H1 (cell line): Measurements from ENCODE around the gene LAMB3. TPM values are rescaled to one million over a fixed set of nuclear protein-coding genes. Genes with fewer than 3 reads are reported as not detected.

ENCODE experiments used
- CTCF ChIA-PET: fragments of 300-600 bp; sonication (Branson Sonifier 250); formaldehyde crosslinking; loops from one replicate; lab custom pipeline; 2021; ENCODE audit not compliant: partially characterized antibody; lab: Charles Lee
- POLR2A ChIA-PET: fragments of 300-600 bp; sonication (Branson Sonifier 250); formaldehyde crosslinking; loops from one replicate; lab custom pipeline; 2021; ENCODE audit warnings: inconsistent platforms; ENCODE audit not compliant: partially characterized antibody; lab: Charles Lee
- DNase-seq, 2 experiments: peaks; one replicate each; pipeline versions ENCODE4 v3.0.0 to v3.0.0-alpha.2; 2010 to 2022; ENCODE audit warnings: low spot score in 2 of 2, low read depth in 1 of 2, mixed read lengths in 1 of 2
- FAIRE-seq: peaks from 2 replicates; lab custom pipeline; 2011; peaks lifted over from hg19 to GRCh38; lab: Jason Lieb, UNC
- H2AFZ ChIP-seq: 2 replicates; pipeline ENCODE4 v1.8.1; 2012; ENCODE audit warnings: low read length, inconsistent platforms
- H2AK5ac ChIP-seq: 2 replicates; pipeline ENCODE4 v1.6.1; 2013; ENCODE audit warnings: low read depth, low read length
- H2BK120ac ChIP-seq: replicated peaks from 2 replicates; pipeline ENCODE3; 2013; ENCODE audit warnings: low read depth, low read length, inconsistent platforms
- H2BK12ac ChIP-seq: 2 replicates; pipeline ENCODE4 v1.6.1; 2013; ENCODE audit warnings: low read depth, low read length
- H2BK15ac ChIP-seq: 2 replicates; pipeline ENCODE4 v1.6.1; 2013; ENCODE audit warnings: low read length
- H2BK20ac ChIP-seq: 2 replicates; pipeline ENCODE4 v1.6.1; 2013; ENCODE audit warnings: low read length
- H2BK5ac ChIP-seq: 2 replicates; pipeline ENCODE4 v1.6.1; 2013; ENCODE audit warnings: low read depth, low read length
- H3K14ac ChIP-seq: 2 replicates; pipeline ENCODE4 v1.6.1; 2013; ENCODE audit warnings: inconsistent platforms; ENCODE audit not compliant: insufficient read length
- H3K18ac ChIP-seq: 2 replicates; pipeline ENCODE4 v1.6.1; 2013; ENCODE audit warnings: low read length; ENCODE audit errors: extremely low read depth
- H3K23ac ChIP-seq: 2 replicates; pipeline ENCODE4 v1.6.1; 2013; ENCODE audit warnings: inconsistent platforms; ENCODE audit not compliant: insufficient read length
- H3K23me2 ChIP-seq: 2 replicates; pipeline ENCODE4 v1.6.1; 2013; ENCODE audit warnings: low read depth, low read length
- H3K27ac ChIP-seq: 2 replicates; pipeline ENCODE4 v1.6.1; 2011; ENCODE audit warnings: low read depth, low read length, inconsistent platforms
- H3K27me3 ChIP-seq, 4 experiments: replicated peaks in 1 of 4; 1 replicate in 1 of 4; 2 replicates in 3 of 4; pipeline versions ENCODE4 v1.6.1 to v1.8.1; 2011 to 2013; ENCODE audit warnings: low read length in 3 of 4, mild to moderate bottlenecking in 3 of 4, inconsistent platforms in 2 of 4, mixed read lengths in 2 of 4, moderate library complexity in 1 of 4; ENCODE audit not compliant: control insufficient read depth in 3 of 4, insufficient read depth in 3 of 4; ENCODE audit errors: extremely low read depth in 1 of 4
- H3K36me3 ChIP-seq, 4 experiments: 2 replicates each; pipeline versions ENCODE4 v1.6.1 to v1.8.1; 2011 to 2013; ENCODE audit warnings: mild to moderate bottlenecking in 4 of 4, low read length in 3 of 4, moderate library complexity in 2 of 4, control low read depth in 1 of 4, inconsistent platforms in 1 of 4; ENCODE audit not compliant: insufficient read depth in 4 of 4, control insufficient read depth in 2 of 4
- H3K4ac ChIP-seq: replicated peaks from 2 replicates; pipeline ENCODE3; 2013; ENCODE audit warnings: low read length, low read depth, mixed read lengths, inconsistent platforms; ENCODE audit not compliant: insufficient read length
- H3K4me1 ChIP-seq, 4 experiments: replicated peaks in 1 of 4; 1 replicate in 1 of 4; 2 replicates in 3 of 4; pipeline versions ENCODE4 v1.6.1 to v1.8.1; 2011 to 2013; ENCODE audit warnings: low read length in 3 of 4, inconsistent platforms in 2 of 4, mixed read lengths in 1 of 4; ENCODE audit not compliant: insufficient read depth in 4 of 4, control insufficient read depth in 3 of 4
- H3K4me2 ChIP-seq, 2 experiments: 2 replicates each; pipeline versions ENCODE4 v1.6.1 to v1.8.1; 2011 to 2013; ENCODE audit warnings: low read depth in 2 of 2, low read length in 2 of 2, control low read depth in 1 of 2, inconsistent platforms in 1 of 2, mild to moderate bottlenecking in 1 of 2; ENCODE audit not compliant: insufficient read depth in 1 of 2
- H3K4me3 ChIP-seq, 4 experiments: fragments of 200-600, 300-600 bp in 1 of 4; sonication (generic), shearing (Covaris generic), sonication (Bioruptor Twin) in 1 of 4; 2 replicates each; pipeline versions ENCODE4 v1.5.1 to v1.8.1; 2011 to 2016; ENCODE audit warnings: low read length in 4 of 4, low read depth in 3 of 4, control low read depth in 2 of 4, inconsistent platforms in 2 of 4, mild to moderate bottlenecking in 2 of 4, mixed read lengths in 1 of 4, moderate library complexity in 1 of 4; ENCODE audit not compliant: insufficient read depth in 2 of 4; ENCODE audit errors: extremely low read depth in 1 of 4
- H3K56ac ChIP-seq: replicated peaks from 2 replicates; pipeline ENCODE3; 2013; ENCODE audit warnings: low read depth, mild to moderate bottlenecking, mixed read lengths, low read length, inconsistent platforms; ENCODE audit not compliant: insufficient read length
- H3K79me1 ChIP-seq: 2 replicates; pipeline ENCODE4 v1.6.1; 2013; ENCODE audit warnings: low read depth, low read length, control low read depth
- H3K79me2 ChIP-seq, 2 experiments: 2 replicates each; pipeline versions ENCODE4 v1.6.1 to v1.8.1; 2012 to 2013; ENCODE audit warnings: low read length in 2 of 2, mild to moderate bottlenecking in 2 of 2, inconsistent platforms in 1 of 2; ENCODE audit not compliant: insufficient read depth in 2 of 2, control insufficient read depth in 1 of 2
- H3K9ac ChIP-seq, 4 experiments: replicated peaks in 1 of 4; 1 replicate in 1 of 4; 2 replicates in 3 of 4; pipeline versions ENCODE4 v1.6.1 to v1.8.1; 2011 to 2013; ENCODE audit warnings: low read depth in 3 of 4, low read length in 3 of 4, control low read depth in 2 of 4, mild to moderate bottlenecking in 2 of 4, moderate library complexity in 2 of 4, inconsistent platforms in 1 of 4; ENCODE audit errors: extremely low read depth in 1 of 4
- H3K9me3 ChIP-seq, 2 experiments: 2 replicates each; pipeline versions ENCODE4 v1.6.1 to v1.8.1; 2012 to 2013; ENCODE audit warnings: mild to moderate bottlenecking in 2 of 2, moderate library complexity in 2 of 2, control low read depth in 1 of 2, inconsistent platforms in 1 of 2, low read depth in 1 of 2, low read length in 1 of 2, mixed read lengths in 1 of 2; ENCODE audit not compliant: insufficient read depth in 2 of 2
- H4K20me1 ChIP-seq, 2 experiments: replicated peaks in 1 of 2; 2 replicates each; pipeline versions ENCODE3 to v1.8.1; 2011 to 2013; ENCODE audit warnings: inconsistent platforms in 2 of 2, low read length in 2 of 2, mild to moderate bottlenecking in 1 of 2; ENCODE audit not compliant: insufficient read depth in 2 of 2, control insufficient read depth in 1 of 2
- H4K5ac ChIP-seq: 2 replicates; pipeline ENCODE4 v1.6.1; 2013; ENCODE audit warnings: low read length, low read depth, mixed read lengths, inconsistent platforms; ENCODE audit not compliant: insufficient read length
- H4K8ac ChIP-seq: 2 replicates; pipeline ENCODE4 v1.8.0; 2013; ENCODE audit warnings: mild to moderate bottlenecking, moderate library complexity, low read length, inconsistent platforms; ENCODE audit not compliant: insufficient read depth; ENCODE audit errors: extremely low read depth
- H4K91ac ChIP-seq: replicated peaks from 2 replicates; pipeline ENCODE3; 2013; ENCODE audit warnings: low read length, mixed read lengths, inconsistent platforms; ENCODE audit not compliant: insufficient read length
- BRCA1 ChIP-seq: IDR thresholded peaks from 2 replicates; pipeline ENCODE4 v1.6.1; 2012; ENCODE audit warnings: low read depth, low read length, improper control_type of control experiment
- CREB1 ChIP-seq: IDR thresholded peaks from 2 replicates; pipeline ENCODE4 v1.6.1; 2012; ENCODE audit warnings: inconsistent platforms
- GABPA ChIP-seq: IDR thresholded peaks from 2 replicates; pipeline ENCODE4 v1.6.1; 2011; ENCODE audit warnings: mild to moderate bottlenecking, low read length, moderate library complexity, borderline replicate concordance; ENCODE audit not compliant: insufficient read depth
- JUN ChIP-seq: IDR thresholded peaks from 2 replicates; pipeline ENCODE4 v1.6.1; 2011; ENCODE audit warnings: low read depth, mild to moderate bottlenecking, improper control_type of control experiment, low read length
- SRF ChIP-seq: IDR thresholded peaks from 2 replicates; pipeline ENCODE4 v1.6.1; 2011; ENCODE audit warnings: mild to moderate bottlenecking, low read depth, low read length, moderate library complexity
- WGBS, 2 experiments: shearing (Covaris generic) in 1 of 2; methylation state at CpG; one replicate each; pipeline versions ENCODE4 v1.1.6 to v1.1.7; 2013 to 2015; ENCODE audit warnings: low lambda C conversion rate in 2 of 2, mixed read lengths in 2 of 2, inconsistent platforms in 1 of 2, low coverage in 1 of 2, missing lambda C conversion rate in 1 of 2; ENCODE audit not compliant: insufficient replicate concordance in 2 of 2, insufficient coverage in 1 of 2, insufficient read length in 1 of 2; ENCODE audit errors: extremely low coverage in 1 of 2, missing lambda C conversion rate in 1 of 2; 5-methylcytosine and 5-hydroxymethylcytosine counted together
- polyA plus RNA-seq, 7 experiments: library from polyadenylated mRNA; depleted of rRNA in 3 of 7; stranded (reverse) in 5 of 7; unstranded in 2 of 7; fragments of >200 nt in 5 of 7; fragments of 200-250 nt in 2 of 7; gene quantifications; 1 replicate in 5 of 7; 2 replicates in 1 of 7; 4 replicates in 1 of 7; pipeline versions ENCODE4 v1.2.1 to v1.2.3, GENCODE V29; 2011 to 2013; ENCODE audit warnings: missing spikeins in 2 of 7, mixed read lengths in 2 of 7
- total RNA-seq: library from RNA; stranded (reverse); fragmentation: NEBNext Ultra II Directional; extraction: Animal tissue kit (Norgen Biotek cat#: 25700); gene quantifications from 2 replicates; pipeline ENCODE4 v1.2.1, GENCODE V29; 2021

The LAMB3 gene
- total and polyA plus RNA-seq, 2 of the 8 experiments (the other 6 are each of a cell fraction or from before 2014, with no cell fraction given), result 0.45 to 0.50 TPM

GRCh38 chr1:209653915-209654351, 1.7 kb upstream of the LAMB3 start:
- Histone ChIP-seq H3K4ac (no peak overlapping the region), H2AFZ (no peak overlapping the region), H3K18ac (no peak overlapping the region; the same call in 1 of the 2 replicates), H4K20me1 (no peaks in the 10 kb centered on the region), H3K14ac (no peak overlapping the region), H3K4me1 (peaks cover 0 to 13% (median 9%) of the 10 kb centered on the region in 4 experiments; a peak in 4 of 7 replicates), H3K9ac (no peak overlapping the region), H2BK12ac (no peak overlapping the region), H3K23me2 (no peaks in the 10 kb centered on the region), H4K91ac (no peak overlapping the region), H2AK5ac (no peak overlapping the region), H3K79me2 (no peaks in the 10 kb centered on the region), H3K4me3 (no peak overlapping the region), H2BK120ac (no peak overlapping the region), H2BK15ac (no peak overlapping the region), H4K5ac (no peak overlapping the region), H3K36me3 (no peaks in the 10 kb centered on the region), H3K79me1 (no peaks in the 10 kb centered on the region), H3K9me3 (no peaks in the 10 kb centered on the region), H3K4me2 (no peak overlapping the region), H3K27me3 (0 out of 7 replicates have a peak, but pooled peaks cover 0 to 2% (median 0%) of the 10 kb centered on the region in 4 experiments), H3K27ac (no peak overlapping the region), H3K23ac (no peak overlapping the region), H2BK20ac (no peak overlapping the region), H4K8ac (no peak overlapping the region), H2BK5ac (no peak overlapping the region), H3K56ac (no peak overlapping the region)
- ChIA-PET CTCF (interaction anchor here (0.6 to 4.5 kb wide), 17 partner anchors 8 to 679 kb away, joined by 3 to 23 read pairs (median 6); partner anchors contain the start of gene G0S2), POLR2A (interaction anchor here (1.2 to 1.6 kb wide), 2 partner anchors 16 to 20 kb away, joined by 3 to 4 read pairs; no protein-coding TSS in a partner anchor)
- DNase-seq (no peak), FAIRE-seq (no peak)
- 96% methylated on average over 6 of the region's 7 CpGs; no CpG with 5 or more reads in 1 of the 2 experiments for WGBS, 2 experiments
- no peak for TF ChIP-seq SRF
- no peak for TF ChIP-seq CREB1
- no peak for TF ChIP-seq BRCA1
- TF ChIP-seq JUN, result no peak
- TF ChIP-seq GABPA, result no peak
